GM12878 (cell line): ENCODE measurements around the gene GGN. TPM values are rescaled to one million over a fixed set of nuclear protein-coding genes. Genes with fewer than 3 reads are reported as not detected.
A peak's percentile ranks its signal among the peaks of the same experiment; 100 is the strongest.

ENCODE experiments used
- ATF7 ChIP-seq: fragments of 450-650 bp; IDR thresholded peaks from 2 replicates; pipeline ENCODE4 v1.6.1; 2016; ENCODE audit warnings: low read depth, mild to moderate bottlenecking
- BHLHE40 ChIP-seq, 2 experiments: fragments of 450-650 bp in 1 of 2; IDR thresholded peaks; 2 replicates each; pipeline ENCODE4 v1.6.1; 2011 to 2017; ENCODE audit warnings: low read depth in 2 of 2, borderline replicate concordance in 1 of 2, improper control_type of control experiment in 1 of 2, low read length in 1 of 2, mild to moderate bottlenecking in 1 of 2
- BMI1 ChIP-seq: fragments of 450-650 bp; IDR thresholded peaks from 2 replicates; pipeline ENCODE4 v1.6.1; 2016; ENCODE audit warnings: mild to moderate bottlenecking, moderate library complexity, borderline replicate concordance
- CEBPZ ChIP-seq: fragments of 150-350 bp; IDR thresholded peaks from 2 replicates; pipeline ENCODE4 v1.6.1; 2016; ENCODE audit warnings: low read depth, low read length
- EZH2 ChIP-seq: IDR thresholded peaks from 2 replicates; pipeline ENCODE4 v1.6.1; 2012; ENCODE audit warnings: low read depth, mild to moderate bottlenecking, control low read depth, inconsistent platforms, low read length, borderline replicate concordance; ENCODE audit not compliant: control insufficient read depth
- FOXK2 ChIP-seq: fragments of 450-650 bp; IDR thresholded peaks from 2 replicates; pipeline ENCODE4 v1.6.1; 2017; ENCODE audit warnings: mild to moderate bottlenecking, moderate library complexity
- HDAC6 ChIP-seq: fragments of 200-600 bp; sonication (generic); IDR thresholded peaks from one replicate; pipeline ENCODE4 v1.8.0; 2017; ENCODE audit warnings: antibody characterized with exemption; ENCODE audit not compliant: unreplicated experiment
- KAT2A ChIP-seq: conservative IDR thresholded peaks from 2 replicates; pipeline ENCODE4 v1.6.1; 2011; ENCODE audit warnings: low read depth, low read length; ENCODE audit not compliant: control insufficient read depth
- MEF2A ChIP-seq: IDR thresholded peaks from 2 replicates; pipeline ENCODE4 v1.6.1; 2011; ENCODE audit warnings: low read depth, mild to moderate bottlenecking, low read length, moderate library complexity; ENCODE audit not compliant: insufficient read depth
- MTA2 ChIP-seq: fragments of 450-650 bp; IDR thresholded peaks from 2 replicates; pipeline ENCODE4 v1.6.1; 2016; ENCODE audit warnings: low read depth, mild to moderate bottlenecking, moderate library complexity
- MXI1 ChIP-seq: fragments of 150-350 bp; IDR thresholded peaks from 2 replicates; pipeline ENCODE4 v1.6.1; 2011; ENCODE audit warnings: low read depth, mild to moderate bottlenecking, inconsistent platforms, low read length, improper control_type of control experiment
- MYB ChIP-seq: fragments of 150-350 bp; IDR thresholded peaks from 2 replicates; pipeline ENCODE4 v1.6.1; 2014; ENCODE audit warnings: mild to moderate bottlenecking, low read depth, low read length, borderline replicate concordance
- MYC ChIP-seq: IDR thresholded peaks from 2 replicates; pipeline ENCODE4 v1.6.1; 2011; ENCODE audit warnings: mild to moderate bottlenecking, low read length, moderate library complexity, inconsistent platforms; ENCODE audit not compliant: insufficient read depth, insufficient replicate concordance, insufficient read length, severe bottlenecking
- NFYB ChIP-seq: IDR thresholded peaks from 2 replicates; pipeline ENCODE4 v1.6.1; 2011; ENCODE audit warnings: low read depth, mild to moderate bottlenecking, low read length, improper control_type of control experiment, moderate library complexity; ENCODE audit not compliant: insufficient read depth
- NR2C2 ChIP-seq: IDR thresholded peaks from 2 replicates; pipeline ENCODE4 v1.6.1; 2011; ENCODE audit warnings: borderline replicate concordance, low read depth; ENCODE audit not compliant: control insufficient read depth, insufficient read length
- PAX5 ChIP-seq: IDR thresholded peaks from 2 replicates; pipeline ENCODE4 v1.6.1; 2011; ENCODE audit warnings: low read depth, low read length, borderline replicate concordance
- POLR2AphosphoS5 ChIP-seq: IDR thresholded peaks from 2 replicates; pipeline ENCODE4 v1.6.1; 2011; ENCODE audit warnings: mild to moderate bottlenecking, low read length, inconsistent platforms
- RAD21 ChIP-seq: IDR thresholded peaks from 2 replicates; pipeline ENCODE4 v1.6.1; 2011; ENCODE audit warnings: mild to moderate bottlenecking, low read depth, low read length, moderate library complexity; ENCODE audit not compliant: insufficient read depth
- RELB ChIP-seq: fragments of 450-650 bp; IDR thresholded peaks from 2 replicates; pipeline ENCODE4 v1.6.1; 2017; ENCODE audit warnings: low read depth, mild to moderate bottlenecking, moderate library complexity
- SPI1 ChIP-seq: IDR thresholded peaks from 2 replicates; pipeline ENCODE4 v1.6.1; 2011; ENCODE audit warnings: low read depth, mild to moderate bottlenecking, low read length, moderate library complexity, borderline replicate concordance; ENCODE audit not compliant: insufficient read depth
- SREBF2 ChIP-seq: IDR thresholded peaks from 2 replicates; pipeline ENCODE4 v1.6.1; 2012; ENCODE audit warnings: mild to moderate bottlenecking, low read length
- SRF ChIP-seq, 2 experiments: IDR thresholded peaks; 2 replicates each; pipeline ENCODE4 v1.6.1; 2011; ENCODE audit warnings: low read depth in 2 of 2, low read length in 2 of 2, mild to moderate bottlenecking in 1 of 2, moderate library complexity in 1 of 2
- STAT1 ChIP-seq: fragments of 450-650 bp; conservative IDR thresholded peaks from 2 replicates; pipeline ENCODE4 v1.6.1; 2014; ENCODE audit warnings: antibody characterized with exemption, mild to moderate bottlenecking
- TARDBP ChIP-seq: IDR thresholded peaks from 2 replicates; pipeline ENCODE4 v1.6.1; 2016; ENCODE audit warnings: borderline replicate concordance
- ZBED1 ChIP-seq: IDR thresholded peaks from 2 replicates; pipeline ENCODE4 v1.6.1; 2016; ENCODE audit warnings: borderline replicate concordance
- ZNF217 ChIP-seq: fragments of 450-650 bp; IDR thresholded peaks from 2 replicates; pipeline ENCODE4 v1.6.1; 2017; ENCODE audit warnings: antibody characterized with exemption, mild to moderate bottlenecking
- polyA plus RNA-seq, 11 experiments: library from polyadenylated mRNA; depleted of rRNA in 4 of 11; unstranded in 6 of 11; stranded (reverse) in 5 of 11; fragments of >200 nt; fragmentation: Nextera tagmentation in 4 of 11; fragmentation: Illumina TruSeq in 1 of 11; extraction: Ambion mirVana in 4 of 11; extraction: Trizol in 1 of 11; gene quantifications; 1 replicate in 1 of 11; 2 replicates in 10 of 11; pipeline versions ENCODE4 v1.2.1 to v1.2.3, GENCODE V29; 2011 to 2016; ENCODE audit warnings: inconsistent platforms in 2 of 11, missing spikeins in 2 of 11, low read depth in 1 of 11
- total RNA-seq, 4 experiments: library from RNA; depleted of rRNA in 3 of 4; stranded (reverse); fragments of >200 nt in 3 of 4; fragmentation: Illumina TruSeq in 1 of 4; extraction: Trizol in 1 of 4; gene quantifications; 2 replicates each; pipeline versions ENCODE4 v1.2.1 to v1.2.3, GENCODE V29; 2013 to 2021

GGN gene
- total and polyA plus RNA-seq, 10 of the 15 experiments (the other 5 are each of a cell fraction or from before 2014, with no cell fraction given), result not detected

GRCh38 chr19:38374332-38375097, 13.3 kb downstream of the GGN start, which contains the start of gene PSMD8 (continued):
- no peak for TF ChIP-seq NFYB
- peak; percentile 29 to 41; a peak in 1 of 4 replicates for TF ChIP-seq BHLHE40 (IDR thresholded peaks at IDR 0.05; ENCODE audit: borderline replicate concordance in 1 of 2, low read depth in 2 of 2, low read length in 1 of 2)
- no peak for TF ChIP-seq ZNF217
- TF ChIP-seq MEF2A, result no peak
- TF ChIP-seq TARDBP, result no peak; the same call in 1 of the 2 replicates
- TF ChIP-seq HDAC6, result no peak
- TF ChIP-seq FOXK2, result no peak; the same call in 1 of the 2 replicates
- TF ChIP-seq NR2C2, result no peak
- peak; percentile 96 for TF ChIP-seq POLR2AphosphoS5
- TF ChIP-seq EZH2, result no peak
- TF ChIP-seq SPI1, result peak; percentile 64
- TF ChIP-seq KAT2A, result no peak
- 0 out of 4 replicates have a peak, but pooled peaks of 1 of the 2 experiments have one; percentile 11 for TF ChIP-seq SRF (IDR thresholded peaks at IDR 0.05; ENCODE audit: low read depth in 2 of 2, low read length in 2 of 2)
- TF ChIP-seq RAD21, result no peak
- TF ChIP-seq SREBF2, result no peak; the same call in 1 of the 2 replicates
- TF ChIP-seq STAT1, result peak; percentile 93; the same call in 1 of the 2 replicates
- TF ChIP-seq MYC, result no peak
- TF ChIP-seq ZBED1, result no peak
- 0 out of 2 replicates have a peak, but pooled peaks have one; percentile 12 for TF ChIP-seq MXI1
- peak; percentile 88 for TF ChIP-seq MYB
- peak; percentile 45 for TF ChIP-seq RELB
- no peak for TF ChIP-seq BMI1
- TF ChIP-seq CEBPZ, result no peak
- no peak for TF ChIP-seq MTA2
- TF ChIP-seq PAX5, result no peak
- TF ChIP-seq ATF7, result peak; percentile 85
